ENCODE results near the gene SCN5A. TPM values are rescaled to one million over a fixed set of nuclear protein-coding genes. Genes with fewer than 3 reads are reported as not detected.

SCN5A gene
- total and polyA plus RNA-seq, 2 experiments from 2014 or later: not detected

- H3K9ac ChIP-seq: no peak overlapping the region
- peaks cover 25% of the 10 kb centered on the region for H3K36me3 ChIP-seq (ENCODE audit: low read depth)
- peaks cover 8% of the 10 kb centered on the region; the same call in 1 of the 2 replicates for H3K4me1 ChIP-seq (ENCODE audit: insufficient read depth)
- TF ChIP-seq EZH2phosphoT487 (IDR thresholded peaks at IDR 0.05; ENCODE audit: insufficient read depth, low read depth) (no peak), EZH2 (IDR thresholded peaks at IDR 0.05; ENCODE audit: insufficient read depth, poor library complexity, severe bottlenecking) (no peak)
- H3F3A ChIP-seq (ENCODE audit: insufficient read depth): peaks cover 10% of the 10 kb centered on the region; the same call in 1 of the 2 replicates
- H3K9me3 ChIP-seq (ENCODE audit: low read depth): no peaks in the 10 kb centered on the region
- 96 to 97% methylated on average over 2 of the region's 2 CpGs for WGBS, 2 experiments (ENCODE audit: low coverage in 1 of 2, low lambda C conversion rate in 2 of 2, missing lambda C conversion rate in 2 of 2)
- H3K4me2 ChIP-seq (ENCODE audit: unreplicated experiment): no peak overlapping the region
- no peaks in the 10 kb centered on the region for H3K9me2 ChIP-seq (ENCODE audit: insufficient read depth)
- H3K79me2 ChIP-seq (ENCODE audit: insufficient read depth): peaks cover 23% of the 10 kb centered on the region; the same call in 1 of the 2 replicates
- H4K20me1 ChIP-seq (ENCODE audit: insufficient read depth): no peaks in the 10 kb centered on the region
- in situ Hi-C loops (cut with MboI): no loop called here
- H3K4me3 ChIP-seq: no peak overlapping the region
- H3K27ac ChIP-seq: no peak overlapping the region
- no peak overlapping the region for H2AFZ ChIP-seq
- DNase-seq: no peak
- H3K27me3 ChIP-seq (replicated peaks; ENCODE audit: insufficient read depth): no peaks in the 10 kb centered on the region
These were observed 148.6 kb downstream of the SCN5A start for GRCh38 chr3:38500688-38501417.

Small RNAs within 50 kb of the gene (small RNA-seq; reads per million reads assigned to genes)
- not detected for gene RF00019 (ENCODE audit: low read depth, low replicate concordance)

Other genes starting within 250 kb of the SCN5A start
- gene ACVR2B, start 195.8 kb downstream of the SCN5A start, total RNA-seq (2014; rRNA removed; shearing (Covaris generic)): 0.76 TPM in 2 replicates
- gene ACVR2B, start 195.8 kb downstream of the SCN5A start, polyA plus RNA-seq (2016; fragmentation: Nextera tagmentation; extraction: Ambion mirVana): 0.16 TPM in 2 replicates
- 6.4 and 8.6 TPM in 2 replicates for gene EXOG, start 153.3 kb downstream of the SCN5A start, total RNA-seq (2014; rRNA removed; shearing (Covaris generic))
- 8.2 and 9.0 TPM in 2 replicates for gene EXOG, start 153.3 kb downstream of the SCN5A start, polyA plus RNA-seq (2016; fragmentation: Nextera tagmentation; extraction: Ambion mirVana)
- not detected in 2 replicates for gene SCN10A, start 166.5 kb upstream of the SCN5A start, total RNA-seq (2014; rRNA removed; shearing (Covaris generic))
- not detected in 2 replicates for gene SCN10A, start 166.5 kb upstream of the SCN5A start, polyA plus RNA-seq (2016; fragmentation: Nextera tagmentation; extraction: Ambion mirVana)

All from GM23248 (cell line).